ENCODE measurements around the gene ODAD4. TPM values are rescaled to one million over a fixed set of nuclear protein-coding genes. Genes with fewer than 3 reads are reported as not detected.

The ODAD4 gene
- total and polyA plus RNA-seq, 2 of the 4 experiments (the other 2 are of a cell fraction) = 0.38 to 0.54 TPM

- peak; percentile 65 for TF ChIP-seq CTCF (conservative IDR thresholded peaks at IDR 0.05; ENCODE audit: low read depth, low read length)
- TF ChIP-seq MAZ (IDR thresholded peaks at IDR 0.05; ENCODE audit: borderline replicate concordance, low read depth, low read length) = peak; percentile 37; the same call in 1 of the 2 replicates
- TF ChIP-seq RFX5 (IDR thresholded peaks at IDR 0.05; ENCODE audit: low read depth, low read length) = no peak
- peak; percentile 56 for TF ChIP-seq SMC3 (IDR thresholded peaks at IDR 0.05; ENCODE audit: low read depth, low read length)
Measured at GRCh38 chr17:41930009-41930832, at the start of gene ODAD4 (continued).
